Trophoblast cell (in vitro differentiated cells and primary cell): ENCODE measurements around the gene SAMD5.

ENCODE experiments used
- DNase-seq, 2 donors: peaks; one replicate each; pipeline ENCODE4 v3.0.0-alpha.2; 2016
- H2AFZ ChIP-seq: 2 replicates; pipeline ENCODE4 v1.6.1; 2013; ENCODE audit warnings: low read length, moderate library complexity, mild to moderate bottlenecking; ENCODE audit not compliant: insufficient read depth, poor library complexity
- H2AK5ac ChIP-seq: 2 replicates; pipeline ENCODE4 v1.6.1; 2013; ENCODE audit warnings: mild to moderate bottlenecking, low read length
- H2BK120ac ChIP-seq: 2 replicates; pipeline ENCODE4 v1.6.1; 2013; ENCODE audit warnings: low read length, mild to moderate bottlenecking, moderate library complexity; ENCODE audit not compliant: insufficient read depth, poor library complexity
- H2BK12ac ChIP-seq: 2 replicates; pipeline ENCODE4 v1.6.1; 2013; ENCODE audit warnings: mild to moderate bottlenecking, low read length, moderate library complexity
- H2BK5ac ChIP-seq: 2 replicates; pipeline ENCODE4 v1.6.1; 2013; ENCODE audit warnings: low read length, low read depth, moderate library complexity, mild to moderate bottlenecking; ENCODE audit not compliant: poor library complexity
- H3K14ac ChIP-seq: 2 replicates; pipeline ENCODE4 v1.6.1; 2013; ENCODE audit warnings: mild to moderate bottlenecking, low read length
- H3K18ac ChIP-seq: 2 replicates; pipeline ENCODE4 v1.6.1; 2013; ENCODE audit warnings: mild to moderate bottlenecking, low read length
- H3K23ac ChIP-seq: 2 replicates; pipeline ENCODE4 v1.6.1; 2013; ENCODE audit warnings: low read length
- H3K27ac ChIP-seq: 2 replicates; pipeline ENCODE4 v1.5.1; 2013; ENCODE audit warnings: low read depth, mild to moderate bottlenecking, inconsistent platforms, low read length, moderate library complexity
- H3K27me3 ChIP-seq: 2 replicates; pipeline ENCODE4 v1.6.1; 2013; ENCODE audit warnings: inconsistent platforms, mild to moderate bottlenecking, low read length, moderate library complexity; ENCODE audit not compliant: insufficient read depth
- H3K36me3 ChIP-seq, 2 experiments: 1 replicate in 1 of 2; 2 replicates in 1 of 2; pipeline ENCODE4 v1.6.1; 2013; ENCODE audit warnings: low read length in 2 of 2, mild to moderate bottlenecking in 2 of 2, moderate library complexity in 1 of 2; ENCODE audit not compliant: insufficient read depth in 2 of 2, control insufficient read depth in 1 of 2
- H3K4ac ChIP-seq: 2 replicates; pipeline ENCODE4 v1.6.1; 2013; ENCODE audit warnings: low read depth, mild to moderate bottlenecking, low read length, moderate library complexity
- H3K4me1 ChIP-seq, 2 experiments: 1 replicate in 1 of 2; 2 replicates in 1 of 2; pipeline ENCODE4 v1.6.1; 2013; ENCODE audit warnings: low read length in 2 of 2, mild to moderate bottlenecking in 2 of 2, moderate library complexity in 1 of 2; ENCODE audit not compliant: insufficient read depth in 2 of 2, control insufficient read depth in 1 of 2
- H3K4me2 ChIP-seq: 2 replicates; pipeline ENCODE4 v1.6.1; 2013; ENCODE audit warnings: inconsistent platforms, mild to moderate bottlenecking, low read length, moderate library complexity
- H3K4me3 ChIP-seq: 2 replicates; pipeline ENCODE4 v1.5.1; 2013; ENCODE audit warnings: mild to moderate bottlenecking, low read depth, low read length, inconsistent platforms
- H3K79me1 ChIP-seq: one replicate; pipeline ENCODE4 v1.6.1; 2013; ENCODE audit warnings: low read length
- H3K79me2 ChIP-seq: 2 replicates; pipeline ENCODE4 v1.6.1; 2013; ENCODE audit warnings: low read length, mild to moderate bottlenecking; ENCODE audit not compliant: control insufficient read depth, insufficient read depth, poor library complexity
- H3K9ac ChIP-seq: 2 replicates; pipeline ENCODE4 v1.6.1; 2013; ENCODE audit warnings: mild to moderate bottlenecking, low read length
- H3K9me3 ChIP-seq: 2 replicates; pipeline ENCODE4 v1.6.1; 2013; ENCODE audit warnings: low read depth, mild to moderate bottlenecking, control low read depth, inconsistent platforms, low read length; ENCODE audit not compliant: insufficient read depth
- H4K12ac ChIP-seq: 2 replicates; pipeline ENCODE4 v1.6.1; 2013; ENCODE audit warnings: low read depth, mild to moderate bottlenecking, low read length, moderate library complexity
- H4K8ac ChIP-seq: 2 replicates; pipeline ENCODE4 v1.6.1; 2013; ENCODE audit warnings: low read depth, mild to moderate bottlenecking, low read length, moderate library complexity
- H4K91ac ChIP-seq: one replicate; pipeline ENCODE4 v1.6.1; 2013; ENCODE audit warnings: low read depth, mild to moderate bottlenecking, low read length, moderate library complexity
- WGBS: extraction: QIAGEN DNeasy Blood & Tissue Kit; methylation state at CpG from one replicate; pipeline ENCODE4 v1.1.7; 2013; ENCODE audit warnings: missing lambda C conversion rate; ENCODE audit not compliant: insufficient read length, insufficient coverage; ENCODE audit errors: extremely low coverage; 5-methylcytosine and 5-hydroxymethylcytosine counted together

Gene SAMD5

DNA sequence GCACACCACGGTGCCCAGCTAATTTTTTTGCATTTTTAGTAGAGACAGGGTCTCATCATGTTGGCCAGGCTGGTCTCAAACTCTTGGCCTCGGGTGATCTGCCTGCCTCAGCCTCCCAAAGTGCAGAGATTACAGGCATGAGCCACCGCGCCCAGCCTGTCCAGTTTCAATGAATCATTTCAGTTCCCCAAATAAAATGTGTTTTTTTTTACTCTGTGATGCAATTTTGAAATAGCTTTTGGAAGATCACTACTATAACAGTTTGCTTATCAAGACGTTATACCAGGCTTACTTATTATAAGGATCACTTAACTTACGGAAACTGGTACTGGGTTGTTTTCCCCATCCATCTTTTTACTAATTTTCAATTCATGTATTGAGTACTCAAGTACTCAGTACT lies 80.0 kb downstream of the SAMD5 start:
- Histone ChIP-seq H2BK5ac (no peak overlapping the region), H3K4ac (no peak overlapping the region), H3K79me1 (no peaks in the 10 kb centered on the region), H3K27ac (no peak overlapping the region), H2AK5ac (no peak overlapping the region), H3K4me2 (no peak overlapping the region), H3K4me1 (no peaks in the 10 kb centered on the region), H4K12ac (no peak overlapping the region), H3K27me3 (no peaks in the 10 kb centered on the region), H2BK12ac (no peak overlapping the region), H3K4me3 (no peak overlapping the region), H3K18ac (no peak overlapping the region), H3K23ac (no peak overlapping the region), H2AFZ (no peak overlapping the region), H3K14ac (no peak overlapping the region), H3K9ac (no peak overlapping the region), H3K79me2 (no peaks in the 10 kb centered on the region), H4K8ac (no peak overlapping the region), H3K36me3 (no peaks in the 10 kb centered on the region), H3K9me3 (no peaks in the 10 kb centered on the region), H2BK120ac (no peak overlapping the region), H4K91ac (no peak overlapping the region)
- no CpG with 5 or more reads among the region's 6 CpGs for WGBS
- DNase-seq = no peak

DNA sequence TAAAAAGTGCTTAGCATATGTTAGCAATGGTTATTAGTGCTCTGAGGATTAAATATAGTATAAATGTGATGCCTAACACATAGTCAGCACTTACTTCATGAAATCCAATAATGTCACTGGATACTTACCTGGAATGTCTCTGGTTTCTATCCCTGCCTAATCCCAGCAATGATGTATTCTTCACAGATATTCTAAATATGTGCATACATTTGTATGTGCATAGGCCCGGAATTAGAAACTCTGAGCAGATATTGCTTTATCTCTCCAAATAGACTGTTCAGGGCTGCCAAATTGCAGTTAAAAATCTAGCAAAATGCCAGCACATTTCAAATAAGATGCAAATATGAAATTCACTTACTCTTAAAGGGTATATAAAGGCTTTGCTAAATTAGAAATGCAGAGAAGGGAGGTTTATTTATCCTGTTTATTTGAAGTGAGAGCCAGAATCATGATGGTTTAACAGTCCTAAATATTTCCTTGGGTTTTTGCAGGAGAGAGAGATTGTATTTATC lies 81.3 kb downstream of the SAMD5 start:
- no peak overlapping the region for H3K4ac ChIP-seq
- H2BK120ac ChIP-seq = no peak overlapping the region
- H3K4me1 ChIP-seq = no peaks in the 10 kb centered on the region
- no peaks in the 10 kb centered on the region for H3K79me1 ChIP-seq
- no peak overlapping the region for H4K12ac ChIP-seq
- no peak overlapping the region for H3K27ac ChIP-seq
- H4K91ac ChIP-seq = no peak overlapping the region
- DNase-seq = peak in 1 of 2 donors; percentile 3
- H3K18ac ChIP-seq = no peak overlapping the region
- no peaks in the 10 kb centered on the region for H3K79me2 ChIP-seq
- no peak overlapping the region for H3K23ac ChIP-seq
- no peak overlapping the region for H3K14ac ChIP-seq
- H3K4me2 ChIP-seq = no peak overlapping the region
- H4K8ac ChIP-seq = no peak overlapping the region
- no peak overlapping the region for H2AK5ac ChIP-seq
- H3K27me3 ChIP-seq = no peaks in the 10 kb centered on the region
- no CpG with 5 or more reads among the region's 1 CpG for WGBS
- no peak overlapping the region for H2BK12ac ChIP-seq
- H3K4me3 ChIP-seq = no peak overlapping the region
- H3K36me3 ChIP-seq = no peaks in the 10 kb centered on the region
- H3K9ac ChIP-seq = no peak overlapping the region
- H2BK5ac ChIP-seq = no peak overlapping the region
- no peaks in the 10 kb centered on the region for H3K9me3 ChIP-seq
- H2AFZ ChIP-seq = no peak overlapping the region

DNA sequence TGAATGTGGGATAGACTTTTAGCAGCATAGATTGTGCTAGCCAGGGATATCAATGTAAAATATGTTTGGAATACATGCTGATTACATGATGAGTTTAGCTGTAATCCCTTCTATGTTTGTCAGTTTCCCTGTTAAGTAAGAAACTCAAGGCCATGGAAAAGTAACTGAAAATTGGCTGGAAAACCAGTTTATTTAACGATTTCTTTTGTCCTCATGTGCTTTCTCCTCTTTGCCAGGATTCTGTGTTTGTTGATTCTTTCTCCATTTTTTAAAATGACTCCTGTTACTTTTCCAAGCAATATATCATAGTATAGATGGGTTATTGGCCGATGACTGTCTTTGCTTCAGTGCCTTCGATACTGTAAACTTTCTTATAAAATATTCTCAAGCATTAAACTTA lies 87.5 kb downstream of the SAMD5 start:
- no peak overlapping the region for H4K12ac ChIP-seq
- H2AK5ac ChIP-seq = no peak overlapping the region
- H3K4me1 ChIP-seq = no peaks in the 10 kb centered on the region
- no peak overlapping the region for H3K4me2 ChIP-seq
- DNase-seq = no peak
- no peak overlapping the region for H3K4ac ChIP-seq
- no peak overlapping the region for H2BK5ac ChIP-seq
- no peak overlapping the region for H3K9ac ChIP-seq
- H3K4me3 ChIP-seq = no peak overlapping the region
- no peak overlapping the region for H3K27ac ChIP-seq
- no CpG with 5 or more reads among the region's 3 CpGs for WGBS
- H4K8ac ChIP-seq = no peak overlapping the region
- no peak overlapping the region for H3K14ac ChIP-seq
- H3K27me3 ChIP-seq = no peaks in the 10 kb centered on the region
- no peak overlapping the region for H2BK120ac ChIP-seq
- H3K18ac ChIP-seq = no peak overlapping the region
- H3K9me3 ChIP-seq = no peaks in the 10 kb centered on the region
- H3K36me3 ChIP-seq = no peaks in the 10 kb centered on the region
- H2AFZ ChIP-seq = no peak overlapping the region
- H3K79me1 ChIP-seq = no peaks in the 10 kb centered on the region
- no peak overlapping the region for H2BK12ac ChIP-seq
- no peak overlapping the region for H4K91ac ChIP-seq
- no peak overlapping the region for H3K23ac ChIP-seq
- no peaks in the 10 kb centered on the region for H3K79me2 ChIP-seq

DNA sequence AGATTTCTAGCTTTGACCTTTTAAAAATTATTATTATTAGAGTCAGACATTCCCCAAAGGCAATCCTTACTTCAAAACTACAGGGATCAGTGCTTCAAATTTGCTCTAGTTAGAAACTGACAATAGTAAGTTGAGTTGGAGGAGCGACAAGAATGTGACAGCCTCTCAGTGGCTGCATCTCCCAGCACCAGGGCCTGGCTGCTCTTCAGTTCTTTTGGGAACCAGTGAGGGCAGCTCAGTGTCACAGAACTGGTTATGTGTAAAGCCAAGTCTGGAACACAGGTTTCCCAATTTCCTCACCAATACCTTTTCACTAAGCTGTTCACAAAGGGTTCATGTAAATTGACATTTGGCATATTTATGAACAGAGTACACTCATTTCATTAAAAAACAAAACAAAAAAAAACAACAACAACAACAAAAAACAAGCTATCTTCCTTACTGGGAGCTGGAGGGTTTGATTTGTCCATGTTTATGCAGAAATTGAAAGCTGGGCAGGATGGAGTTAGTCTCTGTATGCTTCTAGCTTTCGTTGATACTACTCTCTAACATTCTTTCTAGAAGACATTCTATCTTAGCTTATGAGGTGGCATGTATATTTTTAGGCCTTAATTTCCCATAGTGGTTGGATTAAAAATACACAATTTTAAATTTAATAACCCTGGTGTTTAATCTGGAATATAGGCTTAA lies 95.0 kb downstream of the SAMD5 start:
- Histone ChIP-seq H3K18ac (no peak overlapping the region), H3K4me3 (no peak overlapping the region), H4K91ac (no peak overlapping the region), H2AK5ac (no peak overlapping the region), H3K36me3 (no peaks in the 10 kb centered on the region), H4K8ac (no peak overlapping the region), H2BK5ac (no peak overlapping the region), H3K79me1 (no peaks in the 10 kb centered on the region), H3K4me2 (no peak overlapping the region), H4K12ac (no peak overlapping the region), H3K14ac (no peak overlapping the region), H3K9ac (no peak overlapping the region), H3K4ac (no peak overlapping the region), H3K27ac (no peak overlapping the region), H2BK12ac (no peak overlapping the region), H3K23ac (no peak overlapping the region), H2AFZ (no peak overlapping the region), H3K4me1 (no peaks in the 10 kb centered on the region), H2BK120ac (no peak overlapping the region), H3K27me3 (no peaks in the 10 kb centered on the region), H3K79me2 (no peaks in the 10 kb centered on the region), H3K9me3 (no peaks in the 10 kb centered on the region)
- DNase-seq = no peak
- no CpG with 5 or more reads among the region's 2 CpGs for WGBS
